NCI-H1048 (cell line): ENCODE measurements around the gene ZCCHC14.
"Not testable (repeated sequence)": the region's sequence is repeated elsewhere in the genome, so short reads cannot be mapped to it uniquely, and the experiment has no call there.

Experiments
- DNase-seq: peaks from one replicate; lab custom pipeline; 2025; lab: John Stamatoyannopoulos, UW

Gene ZCCHC14

DNA sequence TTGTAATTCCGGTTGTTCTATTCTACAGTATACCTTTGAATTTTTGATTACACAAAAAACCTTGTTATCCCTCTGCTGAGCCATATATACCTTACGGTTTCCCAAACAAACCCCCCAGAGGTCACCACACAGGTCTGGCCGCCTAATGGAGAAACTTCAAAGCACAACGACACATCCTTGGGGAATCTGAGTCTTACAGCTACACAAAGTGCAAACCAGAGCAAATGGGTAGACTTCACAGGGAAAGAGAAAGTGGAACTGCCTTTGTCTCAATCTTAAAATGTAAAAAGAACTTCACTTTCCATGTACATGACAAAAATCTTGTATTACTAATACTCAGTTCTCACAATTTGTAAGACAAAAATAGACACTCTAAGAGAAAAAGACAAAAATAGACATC, 111.9 kb downstream of the ZCCHC14 start:
- no peak for DNase-seq

DNA sequence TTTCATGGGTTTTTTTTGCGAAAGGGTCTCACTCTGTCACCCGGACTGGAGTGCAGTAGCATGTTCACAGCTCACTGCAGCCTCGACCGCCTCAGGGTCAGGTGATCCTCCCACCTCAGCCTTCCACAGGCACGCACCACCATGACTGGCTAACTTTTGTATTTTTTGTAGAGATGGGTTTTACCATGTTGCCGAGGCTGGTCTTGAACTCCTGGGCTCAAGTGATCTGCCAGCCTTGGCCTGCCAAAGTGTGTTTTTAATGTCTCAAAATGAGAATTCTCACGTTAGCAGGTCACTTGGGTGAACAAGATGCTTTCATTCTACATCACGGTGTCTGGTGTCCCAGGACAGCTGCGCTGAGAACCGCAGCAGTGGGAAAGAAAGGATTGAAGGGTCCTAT, 112.4 kb downstream of the ZCCHC14 start:
- DNase-seq: no peak

DNA sequence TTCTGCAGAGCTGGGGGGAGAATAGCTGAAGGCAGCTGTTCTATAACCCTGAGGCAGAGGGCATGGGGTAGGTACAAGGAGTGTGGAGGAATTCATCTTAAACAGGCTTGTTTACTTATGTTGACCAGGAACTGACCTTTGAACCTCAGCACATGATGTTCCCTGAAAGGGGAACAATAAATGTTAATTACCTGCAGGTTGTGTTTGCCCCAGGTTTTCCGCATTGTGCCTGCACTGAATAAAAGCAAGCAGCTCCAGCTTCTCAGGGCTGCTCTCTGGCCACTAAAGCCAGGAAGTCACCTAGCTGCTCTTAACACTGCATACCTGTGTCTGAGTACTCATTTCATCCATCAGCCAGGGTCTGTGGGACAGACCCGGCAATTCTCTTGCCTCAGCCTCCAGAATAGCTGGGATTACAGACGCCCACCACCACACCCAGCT, 113.5 kb downstream of the ZCCHC14 start:
- not testable (repeated sequence) for DNase-seq

DNA sequence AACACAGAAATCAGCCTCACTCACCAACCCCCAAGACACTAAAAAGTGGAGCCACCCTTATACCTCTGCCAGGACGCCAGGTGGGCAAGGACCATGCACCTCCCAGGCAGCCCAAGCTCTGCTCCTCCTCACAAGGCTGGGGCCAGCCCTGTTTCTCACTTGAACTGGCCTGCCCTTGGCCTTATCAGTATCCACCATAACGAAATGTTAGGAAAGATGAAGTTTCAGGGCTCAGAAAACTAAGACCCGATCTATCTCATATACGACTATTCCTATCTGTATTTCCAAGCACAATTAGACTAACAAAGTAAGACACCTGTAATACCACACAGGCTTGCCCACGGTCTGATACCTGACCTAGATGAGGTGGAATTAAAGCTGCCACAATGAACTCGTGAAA, 116.2 kb downstream of the ZCCHC14 start:
- no peak for DNase-seq

DNA sequence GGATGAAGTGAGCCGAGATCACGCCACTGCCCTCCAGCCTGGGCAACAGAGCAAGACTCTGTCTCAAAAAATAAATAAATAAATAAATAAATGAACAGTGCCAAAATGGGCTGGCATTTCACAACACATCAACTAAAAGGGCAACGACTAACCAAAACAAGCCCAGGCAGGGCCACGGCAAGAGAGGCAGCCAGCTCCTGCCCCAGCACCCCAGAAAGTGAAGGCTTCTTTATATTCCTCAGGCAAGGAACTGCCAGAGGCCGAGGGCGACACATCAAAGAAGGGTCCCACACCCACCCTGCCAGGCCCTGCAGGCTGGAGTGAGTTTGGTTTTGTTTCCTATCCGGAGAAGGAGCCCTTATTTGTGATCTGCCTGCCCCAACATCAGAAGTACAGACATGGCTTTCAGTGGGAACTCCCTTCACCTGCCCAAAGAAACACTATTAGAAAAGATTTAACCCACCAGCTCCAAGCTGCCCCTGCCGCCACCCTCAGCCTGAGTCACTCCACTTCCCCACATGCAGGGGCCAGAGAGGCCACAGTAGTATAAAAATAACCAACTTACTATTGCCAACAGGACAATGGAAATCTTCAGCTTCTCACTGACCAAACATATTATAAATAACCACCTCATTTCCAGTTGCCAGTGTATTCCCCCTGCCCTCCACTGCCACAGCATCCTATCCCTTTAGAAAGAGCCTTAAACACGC, 117.2 kb downstream of the ZCCHC14 start:
- no peak for DNase-seq

DNA sequence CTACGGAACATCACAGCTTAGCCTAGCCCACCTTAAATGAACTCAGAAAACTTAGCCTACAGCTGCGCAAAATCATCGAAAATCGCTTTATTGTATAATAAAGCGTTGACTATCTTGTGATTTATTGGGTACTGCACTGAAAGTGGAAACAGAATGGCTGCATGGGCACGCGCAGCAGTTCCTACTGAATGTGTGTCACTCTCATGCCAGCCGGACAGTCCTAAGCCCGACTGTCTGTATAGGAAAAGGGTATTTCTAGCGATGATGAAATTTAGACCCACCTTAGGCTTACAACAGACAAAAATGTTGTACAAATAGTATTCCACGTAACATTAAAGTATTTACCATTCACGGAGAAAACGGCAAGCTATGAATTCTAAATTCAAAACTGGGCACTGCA, 118.5 kb downstream of the ZCCHC14 start:
- DNase-seq: no peak

DNA sequence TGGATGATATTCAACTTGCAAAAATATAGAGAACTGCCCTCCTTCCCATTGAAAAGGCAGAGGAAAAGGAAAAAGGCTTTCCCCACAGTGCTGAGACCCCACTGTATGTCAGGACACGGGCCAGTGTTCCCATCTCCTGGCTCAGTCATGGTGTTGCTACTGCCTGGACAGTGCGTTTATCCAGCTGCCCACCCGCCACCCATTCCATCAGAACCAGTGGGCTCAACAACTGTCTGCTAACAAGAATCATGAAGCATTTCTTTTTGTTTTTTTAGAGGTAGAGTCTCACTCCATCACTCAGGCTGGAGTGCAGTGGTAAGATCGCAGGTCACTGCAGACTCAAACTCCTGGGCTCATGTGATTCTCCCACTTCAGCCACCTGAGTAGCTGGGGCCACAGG, 120.5 kb downstream of the ZCCHC14 start:
- DNase-seq: no peak

DNA sequence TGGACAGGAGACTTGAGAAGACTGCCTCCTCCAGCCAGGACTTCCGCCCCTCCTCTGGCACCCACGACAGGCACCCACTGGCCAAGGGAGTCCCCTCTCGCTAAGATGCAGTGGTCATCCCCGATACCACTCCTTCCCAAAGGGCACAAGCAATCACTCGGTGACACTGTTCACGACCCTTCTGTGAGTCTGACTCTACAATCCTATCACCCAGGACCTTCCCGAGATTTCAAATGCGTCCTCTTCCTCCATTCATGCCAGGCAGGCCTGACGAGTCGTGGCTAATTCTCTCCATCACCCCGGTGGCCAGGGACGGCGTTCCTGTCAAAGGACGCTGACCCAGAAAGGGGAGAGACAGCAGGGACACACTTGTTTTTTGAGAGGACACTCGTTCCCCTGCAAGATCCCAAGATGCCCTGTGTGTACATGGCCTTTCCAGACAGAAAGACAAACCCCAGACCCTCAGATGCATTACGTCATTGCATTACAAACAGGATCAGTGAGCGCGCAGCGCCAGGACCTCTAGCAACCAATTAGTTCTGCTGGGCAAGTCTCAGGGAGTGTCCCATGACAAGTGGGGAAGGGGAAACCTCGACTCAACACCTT, 121.5 kb downstream of the ZCCHC14 start:
- DNase-seq: no peak

DNA sequence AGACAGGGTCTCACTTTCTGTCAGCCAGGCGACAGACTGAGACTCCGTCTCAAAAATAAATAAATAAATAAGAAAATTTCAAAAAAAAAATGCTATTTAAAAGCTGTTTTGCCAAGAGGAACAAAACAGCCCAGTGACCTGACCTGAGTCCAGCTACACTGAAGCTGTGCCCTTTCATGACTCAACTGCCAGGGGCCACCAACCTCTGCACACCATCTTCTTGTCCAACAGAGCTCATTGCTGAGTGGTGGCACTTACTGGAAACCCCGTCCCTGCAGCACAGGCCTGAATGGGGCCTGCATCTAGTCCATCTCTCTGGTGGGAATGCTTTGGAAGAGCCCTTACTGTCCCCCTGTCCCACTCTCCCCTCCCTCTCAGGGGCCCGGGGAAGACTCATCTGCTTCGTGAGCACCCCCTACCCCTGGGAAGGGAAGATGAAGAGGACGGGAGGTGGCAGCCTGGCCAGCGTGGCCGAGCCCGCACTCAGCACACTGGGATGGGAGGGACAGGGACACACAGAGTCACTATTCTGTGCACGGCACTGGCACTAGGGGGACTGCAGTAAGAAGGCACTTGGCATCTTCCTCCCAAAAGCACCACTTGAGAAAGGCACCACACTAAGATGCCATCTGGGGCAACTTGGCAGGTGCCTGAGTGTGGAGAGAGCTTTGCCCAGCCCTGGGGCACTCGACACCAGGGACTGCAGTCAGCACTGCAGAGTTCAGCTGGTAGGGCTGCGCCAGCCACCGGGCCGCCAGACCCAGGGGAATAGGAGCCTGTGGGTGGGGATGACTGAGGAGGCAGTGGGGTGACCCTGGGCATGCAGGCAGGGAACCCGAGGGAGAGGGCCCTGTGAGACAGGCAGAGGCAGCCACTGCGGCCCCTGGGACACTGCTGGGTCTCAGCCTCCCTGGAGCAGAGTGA, 122.8 kb downstream of the ZCCHC14 start:
- no peak for DNase-seq

DNA sequence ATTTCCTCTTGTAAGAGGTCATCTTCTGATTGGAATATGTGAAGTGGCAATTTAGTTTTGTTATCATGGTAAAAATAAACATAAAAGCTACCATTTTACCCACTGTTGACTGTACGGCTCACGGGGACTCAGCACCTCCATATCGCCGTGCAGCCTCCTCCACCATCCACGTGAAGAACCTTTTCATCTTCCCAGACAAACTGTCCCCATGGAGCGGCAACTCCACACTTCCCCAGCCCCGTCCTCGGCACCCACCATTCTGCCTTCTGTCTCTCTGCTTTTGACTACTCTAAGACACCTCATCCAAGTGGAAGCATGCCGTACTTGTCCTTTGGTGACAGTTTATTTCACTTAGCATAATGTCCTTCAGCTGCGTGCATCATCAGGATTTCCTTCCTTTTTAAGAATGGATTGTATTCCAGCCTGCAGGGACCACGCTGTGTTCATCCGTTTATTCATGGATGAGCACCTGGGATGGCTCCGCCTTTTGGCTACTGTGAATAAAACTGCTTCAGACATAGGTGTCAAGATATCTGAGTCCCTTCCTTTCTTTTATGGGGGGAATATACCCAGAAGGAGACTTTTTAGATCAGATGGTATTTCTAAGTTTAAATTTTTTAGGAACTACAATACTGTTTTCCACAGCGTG, 123.6 kb downstream of the ZCCHC14 start:
- DNase-seq: no peak

DNA sequence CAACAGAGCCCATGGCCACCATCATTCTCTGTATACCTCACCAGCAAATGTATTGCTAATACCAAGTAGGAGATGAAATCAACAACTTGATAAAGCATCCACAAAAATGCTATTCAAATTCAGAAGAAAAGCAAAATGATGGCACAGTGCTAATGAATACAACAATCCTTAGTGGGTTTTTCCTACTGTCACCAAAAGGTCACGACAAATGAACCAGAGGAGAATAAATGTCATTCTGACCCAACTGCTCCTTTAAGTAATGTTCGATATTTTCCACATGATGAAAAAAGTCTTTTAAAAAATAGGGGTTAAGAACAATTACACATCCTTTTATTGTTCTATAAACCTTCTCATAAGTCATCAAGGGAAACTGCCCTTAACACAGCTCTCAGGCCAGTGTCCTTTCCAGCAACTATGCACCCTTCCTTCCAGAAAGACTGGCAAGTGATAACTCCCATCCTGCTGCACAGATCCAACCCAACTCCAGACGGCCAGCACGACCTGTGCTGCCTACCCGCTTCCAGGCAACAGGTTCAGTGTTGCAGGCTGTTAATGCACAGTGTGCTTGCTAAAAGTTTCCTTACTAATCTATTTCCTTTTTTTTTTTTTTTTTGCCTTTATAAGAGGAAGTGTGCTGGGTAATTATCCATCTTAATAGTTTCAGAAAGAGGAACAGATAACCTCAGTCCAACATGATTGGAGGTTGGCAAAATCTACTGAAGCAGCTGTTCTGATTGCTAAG, 124.6 kb downstream of the ZCCHC14 start:
- DNase-seq: no peak

DNA sequence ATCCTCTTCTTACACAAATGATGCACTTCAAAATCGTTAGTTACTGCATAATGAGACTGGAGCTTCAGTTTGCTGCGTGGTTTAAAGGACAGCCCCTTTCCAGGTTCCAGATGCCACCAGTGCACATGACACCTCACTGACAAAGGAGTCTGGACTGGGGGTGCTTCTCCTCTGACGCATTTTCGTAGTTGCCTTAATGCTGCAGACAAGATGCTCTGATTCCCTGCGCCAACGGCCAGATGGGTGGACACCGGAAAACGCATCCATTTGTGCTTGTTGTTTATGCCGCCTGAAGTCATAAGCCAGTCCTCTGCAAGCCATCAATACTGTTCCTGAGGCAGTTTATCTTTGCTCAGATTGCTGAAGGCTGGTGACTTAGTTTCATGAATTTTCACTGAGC, 125.3 kb downstream of the ZCCHC14 start:
- DNase-seq: no peak

DNA sequence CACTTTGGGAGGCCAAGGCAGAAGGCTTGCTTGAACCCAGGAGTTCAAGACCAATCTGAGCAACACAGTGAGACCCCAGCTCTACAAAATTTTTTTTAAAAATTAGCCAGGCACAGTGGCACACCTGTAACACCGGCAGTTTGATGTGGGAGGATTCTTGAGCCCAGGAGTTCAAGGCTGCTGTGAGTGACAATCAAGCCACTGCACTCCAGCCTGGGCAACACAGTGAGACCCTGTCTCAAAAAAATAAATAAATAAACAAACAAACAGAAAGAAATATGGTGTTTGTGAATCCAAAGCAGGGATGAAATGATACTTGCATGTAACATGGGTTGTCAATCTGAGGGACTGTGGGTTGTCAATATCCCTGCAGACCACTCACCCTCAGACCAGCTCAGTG, 125.9 kb downstream of the ZCCHC14 start:
- no peak for DNase-seq

DNA sequence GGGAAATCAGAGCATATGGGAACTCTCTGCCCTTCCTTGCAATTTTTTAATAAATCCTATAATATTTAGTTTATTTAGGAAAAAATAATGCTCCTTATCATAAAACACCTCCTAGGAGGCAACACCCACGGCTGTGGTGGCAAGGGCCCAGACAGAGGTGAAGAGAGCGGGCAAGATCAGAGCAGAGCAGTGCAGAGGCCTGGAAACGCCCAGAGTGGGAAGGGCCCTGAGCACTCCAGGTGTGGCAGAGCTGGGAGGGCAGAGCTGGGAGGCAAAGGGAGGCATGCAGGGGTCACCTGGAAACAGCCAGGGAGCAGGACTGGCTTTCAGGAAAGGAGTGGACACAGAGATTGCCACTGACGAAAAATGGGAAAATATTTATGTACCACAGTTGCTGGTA, 126.5 kb downstream of the ZCCHC14 start:
- DNase-seq: no peak

DNA sequence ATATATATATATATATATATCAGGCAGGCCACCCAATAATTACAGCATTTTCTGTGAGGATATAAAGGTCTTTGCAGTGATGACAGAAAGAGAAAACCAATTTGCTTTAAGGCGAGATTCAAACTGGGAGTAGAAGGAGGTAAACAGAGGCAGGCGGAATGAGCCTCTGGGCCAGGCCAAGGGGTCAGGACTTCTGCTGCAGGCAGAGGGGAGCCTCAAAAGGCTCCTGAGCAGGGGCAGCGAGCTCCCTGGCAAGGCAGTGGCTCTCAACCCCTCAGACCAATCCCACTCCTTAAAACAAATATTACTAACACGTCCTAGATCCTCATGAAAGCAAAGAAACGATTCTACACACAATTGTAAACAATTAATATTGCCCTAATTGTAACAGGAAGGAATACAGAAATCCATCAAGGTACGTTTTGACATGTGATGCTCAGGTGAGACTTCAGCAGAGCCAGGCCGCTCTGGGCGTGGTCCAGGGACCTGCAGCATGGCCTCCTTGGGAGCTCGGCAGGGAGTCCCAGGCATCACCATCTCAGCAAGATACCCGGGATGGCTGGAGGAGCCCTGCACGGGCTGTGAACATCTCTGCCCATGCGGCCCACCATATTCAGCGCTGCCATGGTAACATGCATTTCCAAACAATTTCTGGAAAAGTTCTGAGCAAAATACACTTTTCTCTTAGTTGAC, 127.7 kb downstream of the ZCCHC14 start:
- no peak for DNase-seq

DNA sequence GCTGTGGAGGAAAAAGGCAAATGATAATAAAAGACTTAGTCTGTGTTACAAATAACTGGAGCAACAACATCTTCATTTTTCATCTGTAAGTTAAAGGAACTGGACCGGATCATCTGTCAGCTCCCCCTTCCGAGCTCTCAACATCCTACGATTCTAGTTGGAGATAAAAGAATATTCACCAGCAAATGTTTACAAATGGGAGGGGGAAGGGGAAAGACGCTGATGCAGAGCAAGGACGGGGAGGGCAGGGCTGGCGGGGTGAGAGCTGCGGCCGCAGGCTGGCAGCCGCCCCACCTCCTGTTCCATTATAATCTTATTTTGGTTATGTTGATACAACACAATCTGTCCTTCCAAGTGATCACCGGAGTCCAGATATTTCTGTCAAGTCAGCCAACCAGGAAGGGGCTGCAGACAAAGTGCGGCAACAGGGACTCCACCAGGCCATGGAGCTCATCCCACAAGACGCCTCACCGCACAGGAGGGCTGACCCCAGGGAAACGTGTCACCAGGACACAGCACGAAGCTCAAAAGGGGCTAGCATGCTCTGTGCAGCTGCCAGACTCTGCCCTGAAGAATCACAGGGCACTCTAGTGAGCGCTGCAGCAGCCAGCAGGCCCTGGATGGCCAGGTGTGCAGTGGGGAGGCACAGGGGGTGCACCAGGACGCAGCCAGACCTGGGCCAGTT, 128.9 kb downstream of the ZCCHC14 start:
- DNase-seq: no peak

DNA sequence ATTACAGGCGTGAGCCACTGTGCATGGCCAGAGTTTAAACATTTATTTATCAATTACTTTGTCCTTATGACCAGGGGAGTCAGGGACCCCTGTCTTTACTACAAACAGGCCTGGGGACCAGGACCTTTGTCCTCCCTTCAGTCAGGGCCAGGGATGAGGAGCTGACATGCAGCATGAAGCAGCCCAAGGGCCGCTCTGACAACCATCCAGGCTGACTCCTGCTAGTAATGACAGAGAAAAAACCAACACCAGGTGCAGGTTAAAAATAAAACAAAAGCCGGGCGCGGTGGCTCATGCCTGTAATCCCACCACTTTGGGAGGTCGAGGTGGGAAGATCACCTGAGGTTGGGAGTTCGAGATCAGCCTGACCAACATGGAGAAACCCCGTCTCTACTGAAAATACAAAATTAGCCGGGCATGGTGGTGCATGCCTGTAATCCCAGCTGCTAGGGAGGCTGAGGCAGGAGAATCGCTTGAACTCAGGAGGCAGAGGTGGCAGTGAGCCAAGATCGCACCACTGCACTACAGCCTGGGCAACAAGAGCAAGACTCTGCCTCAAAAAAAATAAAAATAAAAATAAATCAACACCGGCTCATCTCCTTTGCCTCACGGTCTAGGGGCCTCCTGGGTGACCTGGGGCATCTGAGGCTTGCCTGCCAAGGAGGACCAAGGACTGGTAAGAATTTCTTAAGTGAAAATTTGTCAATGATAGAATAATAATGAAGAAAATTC, 129.8 kb downstream of the ZCCHC14 start:
- not testable (repeated sequence) for DNase-seq

DNA sequence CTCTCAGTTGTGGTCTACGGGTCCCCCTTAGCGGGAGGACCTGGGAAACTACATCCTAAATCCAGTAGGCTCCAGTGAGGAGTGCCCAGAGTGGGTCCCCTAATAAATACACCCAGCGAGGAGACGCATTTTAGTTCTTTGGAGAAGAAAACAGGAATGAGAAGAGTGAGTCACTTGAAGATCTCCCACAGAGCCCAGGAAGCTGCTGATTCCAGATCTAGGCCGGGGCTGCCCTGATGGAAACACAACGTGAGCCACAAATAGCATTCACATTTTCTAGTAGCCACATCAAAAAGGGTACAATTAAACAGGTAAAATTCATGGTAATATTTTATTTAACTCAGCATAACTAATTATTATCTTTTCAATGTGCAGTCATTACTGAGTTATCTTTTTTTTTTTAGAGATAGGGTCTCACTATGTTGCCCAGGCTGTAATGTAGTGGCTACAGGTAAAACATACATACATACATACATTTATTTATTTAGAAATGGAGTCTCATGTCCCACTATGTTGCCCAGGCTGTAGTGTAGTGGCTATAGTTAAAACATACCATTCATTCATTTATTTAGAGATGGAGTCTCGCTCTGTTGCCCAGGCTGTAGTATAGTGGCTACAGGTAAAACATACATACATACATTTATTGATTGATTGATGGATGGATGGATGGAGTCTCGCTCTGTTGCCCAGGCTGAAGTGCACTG, 130.8 kb downstream of the ZCCHC14 start:
- DNase-seq: no peak
